H9 (cell line): ENCODE results near the gene GMPR2. TPM values are rescaled to one million over a fixed set of nuclear protein-coding genes. Genes with fewer than 3 reads are reported as not detected.
"Not testable (repeated sequence)": the region's sequence is repeated elsewhere in the genome, so short reads cannot be mapped to it uniquely, and the experiment has no call there.

ENCODE experiments used
- DNase-seq: peaks from one replicate; pipeline ENCODE4 v3.0.0-alpha.2; 2017
- H2AFZ ChIP-seq: one replicate; pipeline ENCODE4 v1.6.1; 2013; ENCODE audit warnings: mild to moderate bottlenecking, low read length, control low read depth, moderate library complexity
- H2AK5ac ChIP-seq: 2 replicates; pipeline ENCODE4 v1.6.1; 2013; ENCODE audit warnings: low read length, control low read depth, mixed read lengths; ENCODE audit not compliant: insufficient read length
- H2BK120ac ChIP-seq: one replicate; pipeline ENCODE4 v1.6.1; 2013; ENCODE audit warnings: low read depth, mild to moderate bottlenecking, low read length, control low read depth, inconsistent platforms; ENCODE audit not compliant: poor library complexity, severe bottlenecking
- H2BK12ac ChIP-seq: 2 replicates; pipeline ENCODE4 v1.6.1; 2013; ENCODE audit warnings: low read length, control low read depth, mixed read lengths, low read depth; ENCODE audit not compliant: insufficient read length
- H2BK15ac ChIP-seq: 2 replicates; pipeline ENCODE4 v1.6.1; 2013; ENCODE audit warnings: low read depth, low read length, control low read depth
- H2BK20ac ChIP-seq: one replicate; pipeline ENCODE4 v1.6.1; 2013; ENCODE audit warnings: low read depth, mild to moderate bottlenecking, low read length, control low read depth, inconsistent platforms; ENCODE audit not compliant: poor library complexity, severe bottlenecking
- H2BK5ac ChIP-seq: 2 replicates; pipeline ENCODE4 v1.6.1; 2013; ENCODE audit warnings: low read length, control low read depth, mixed read lengths; ENCODE audit not compliant: insufficient read length
- H3K14ac ChIP-seq: 2 replicates; pipeline ENCODE4 v1.6.1; 2013; ENCODE audit warnings: low read length, control low read depth; ENCODE audit not compliant: insufficient read depth
- H3K18ac ChIP-seq: 2 replicates; pipeline ENCODE4 v1.6.1; 2013; ENCODE audit warnings: low read depth, mild to moderate bottlenecking, mixed read lengths, low read length, control low read depth; ENCODE audit not compliant: insufficient read length
- H3K23ac ChIP-seq: 2 replicates; pipeline ENCODE4 v1.6.1; 2013; ENCODE audit warnings: low read length, control low read depth, mixed read lengths, low read depth; ENCODE audit not compliant: insufficient read length
- H3K23me2 ChIP-seq: 2 replicates; pipeline ENCODE4 v1.6.1; 2013; ENCODE audit warnings: low read depth, mild to moderate bottlenecking, mixed read lengths, low read length, control low read depth; ENCODE audit not compliant: insufficient read length, poor library complexity, severe bottlenecking
- H3K27ac ChIP-seq: 2 replicates; pipeline ENCODE4 v1.5.1; 2013; ENCODE audit warnings: low read length, control low read depth, mixed read lengths, low read depth; ENCODE audit not compliant: insufficient read length
- H3K27me3 ChIP-seq: 2 replicates; pipeline ENCODE4 v1.6.1; 2013; ENCODE audit warnings: low read length, control low read depth, inconsistent platforms; ENCODE audit not compliant: insufficient read depth
- H3K4ac ChIP-seq: 2 replicates; pipeline ENCODE4 v1.6.1; 2013; ENCODE audit warnings: low read depth, mild to moderate bottlenecking, control low read depth, inconsistent platforms, low read length, moderate library complexity
- H3K4me1 ChIP-seq: 2 replicates; pipeline ENCODE4 v1.6.1; 2013; ENCODE audit warnings: low read length, control low read depth, inconsistent platforms; ENCODE audit not compliant: insufficient read depth
- H3K4me2 ChIP-seq: 2 replicates; pipeline ENCODE4 v1.6.1; 2013; ENCODE audit warnings: low read length, control low read depth, mixed read lengths; ENCODE audit not compliant: insufficient read length, insufficient read depth
- H3K56ac ChIP-seq: 2 replicates; pipeline ENCODE4 v1.6.1; 2013; ENCODE audit warnings: low read depth, mild to moderate bottlenecking, mixed read lengths, low read length, control low read depth; ENCODE audit not compliant: insufficient read length
- H3K79me1 ChIP-seq: 2 replicates; pipeline ENCODE4 v1.6.1; 2013; ENCODE audit warnings: low read depth, mild to moderate bottlenecking, moderate library complexity, low read length, control low read depth, inconsistent platforms; ENCODE audit not compliant: insufficient read depth, poor library complexity, severe bottlenecking
- H3K79me2 ChIP-seq: 2 replicates; pipeline ENCODE4 v1.6.1; 2013; ENCODE audit warnings: low read length, control low read depth, inconsistent platforms; ENCODE audit not compliant: insufficient read depth
- H3K9ac ChIP-seq: 2 replicates; pipeline ENCODE4 v1.6.1; 2013; ENCODE audit warnings: low read length, control low read depth, mixed read lengths; ENCODE audit not compliant: insufficient read length; ENCODE audit errors: extremely low read depth
- H3K9me3 ChIP-seq: one replicate; pipeline ENCODE4 v1.6.1; 2013; ENCODE audit warnings: low read depth, low read length, inconsistent platforms; ENCODE audit not compliant: control insufficient read depth
- H3T11ph ChIP-seq: one replicate; pipeline ENCODE4 v1.6.1; 2013; ENCODE audit warnings: mild to moderate bottlenecking, low read length, control low read depth, inconsistent platforms
- H4K20me1 ChIP-seq: one replicate; pipeline ENCODE4 v1.6.1; 2013; ENCODE audit not compliant: control insufficient read depth, insufficient read length, insufficient read depth
- H4K5ac ChIP-seq: 2 replicates; pipeline ENCODE4 v1.6.1; 2013; ENCODE audit warnings: low read depth, mild to moderate bottlenecking, mixed read lengths, low read length, control low read depth; ENCODE audit not compliant: insufficient read length
- H4K8ac ChIP-seq: replicated peaks from 2 replicates; pipeline ENCODE4 v1.6.1; 2013; ENCODE audit warnings: low read length, control low read depth, mixed read lengths, low read depth; ENCODE audit not compliant: insufficient read length
- H4K91ac ChIP-seq: 2 replicates; pipeline ENCODE4 v1.6.1; 2013; ENCODE audit warnings: low read depth, mild to moderate bottlenecking, moderate library complexity, mixed read lengths, low read length, control low read depth; ENCODE audit not compliant: insufficient read length
- H3K27ac Mint-ChIP-seq, 3 experiments: 2 replicates in 2 of 3; 3 replicates in 1 of 3; pipeline ENCODE4 v1.8.0; 2020 to 2021; ENCODE audit warnings: mixed read lengths in 3 of 3, mild to moderate bottlenecking in 1 of 3, moderate library complexity in 1 of 3
- H3K27me3 Mint-ChIP-seq: 2 replicates; pipeline ENCODE4 v1.8.0; 2021; ENCODE audit warnings: low read depth, mild to moderate bottlenecking, moderate library complexity, mixed read lengths
- H3K36me3 Mint-ChIP-seq, 3 experiments: 2 replicates in 2 of 3; 3 replicates in 1 of 3; pipeline ENCODE4 v1.8.0; 2020 to 2021; ENCODE audit warnings: low read depth in 3 of 3, mixed read lengths in 3 of 3; ENCODE audit not compliant: insufficient read depth in 1 of 3
- H3K4me1 Mint-ChIP-seq, 2 experiments: 2 replicates each; pipeline ENCODE4 v1.8.0; 2020; ENCODE audit warnings: mixed read lengths in 2 of 2
- H3K4me3 Mint-ChIP-seq, 2 experiments: 2 replicates in 1 of 2; 3 replicates in 1 of 2; pipeline ENCODE4 v1.8.0; 2020 to 2021; ENCODE audit warnings: mild to moderate bottlenecking in 2 of 2, mixed read lengths in 2 of 2, moderate library complexity in 1 of 2
- H3K9me3 Mint-ChIP-seq, 2 experiments: 2 replicates in 1 of 2; 3 replicates in 1 of 2; pipeline ENCODE4 v1.8.0; 2020; ENCODE audit warnings: mild to moderate bottlenecking in 2 of 2, mixed read lengths in 2 of 2, moderate library complexity in 1 of 2
- CTCF ChIP-seq: fragments of 200-600 bp; sonication (generic); conservative IDR thresholded peaks from 3 replicates; pipeline ENCODE4 v1.8.0; 2021; ENCODE audit warnings: antibody characterized with exemption, mild to moderate bottlenecking
- WGBS: extraction: QIAGEN DNeasy Blood & Tissue Kit; methylation state at CpG from one replicate; pipeline ENCODE4 v1.1.7; 2013; ENCODE audit warnings: missing lambda C conversion rate, low lambda C conversion rate, mixed read lengths; ENCODE audit not compliant: insufficient read length; ENCODE audit errors: extremely low coverage; 5-methylcytosine and 5-hydroxymethylcytosine counted together
- total RNA-seq: library from RNA; stranded (reverse); gene quantifications from 2 replicates; pipeline ENCODE4 v1.2.1, GENCODE V29; 2021

The GMPR2 gene
- total RNA-seq, 1 experiment from 2014 or later, result 84.7 TPM

GRCh38 chr14:24198814-24199524 is 33.8 kb upstream of the GMPR2 start:
- Histone ChIP-seq H3K23ac (no peak overlapping the region), H3K4ac (no peak overlapping the region), H3K9me3 (peaks cover 5% of the 10 kb centered on the region), H4K8ac (no peak overlapping the region), H2BK15ac (no peak overlapping the region), H3K4me1 (peaks cover 5% of the 10 kb centered on the region; the same call in 1 of the 2 replicates), H2BK20ac (no peak overlapping the region), H3K27me3 (no peaks in the 10 kb centered on the region), H3T11ph (no peak overlapping the region), H2BK120ac (no peak overlapping the region), H3K56ac (no peak overlapping the region), H2AFZ (no peak overlapping the region), H2AK5ac (no peak overlapping the region), H4K5ac (no peak overlapping the region), H4K20me1 (no peaks in the 10 kb centered on the region), H3K27ac (no peak overlapping the region), H3K23me2 (peaks cover 8% of the 10 kb centered on the region), H2BK5ac (no peak overlapping the region), H3K18ac (no peak overlapping the region), H4K91ac (no peak overlapping the region), H2BK12ac (no peak overlapping the region), H3K4me2 (no peak overlapping the region), H3K14ac (no peak overlapping the region), H3K79me1 (no peaks in the 10 kb centered on the region), H3K9ac (no peak overlapping the region), H3K79me2 (no peaks in the 10 kb centered on the region)
- no peak for TF ChIP-seq CTCF
- Mint-ChIP-seq H3K27ac (peak overlapping the region in 2 of 3 experiments; percentile 81 to 92; a peak in 4 of 7 replicates), H3K36me3 (peaks cover 31 to 55% (median 53%) of the 10 kb centered on the region in 3 experiments), H3K9me3 (peaks cover 8 to 15% of the 10 kb centered on the region in 2 experiments), H3K27me3 (no peaks in the 10 kb centered on the region), H3K4me1 (peaks cover 42 to 51% of the 10 kb centered on the region in 2 experiments), H3K4me3 (0 out of 5 replicates have a peak overlapping the region, but pooled peaks of 1 of the 2 experiments have one; percentile 15)
- no CpG with 5 or more reads among the region's 7 CpGs for WGBS
- no peak for DNase-seq

- H2AFZ ChIP-seq, H3K56ac ChIP-seq, H4K8ac ChIP-seq, H3T11ph ChIP-seq, H3K4ac ChIP-seq, H3K14ac ChIP-seq, H4K20me1 ChIP-seq, H3K27me3 Mint-ChIP-seq, H2BK120ac ChIP-seq, H3K79me1 ChIP-seq, H2BK12ac ChIP-seq, H2BK20ac ChIP-seq, H2BK15ac ChIP-seq, H2BK5ac ChIP-seq, H3K27me3 ChIP-seq, H3K79me2 ChIP-seq, H3K23ac ChIP-seq, H3K9me3 ChIP-seq, H4K91ac ChIP-seq, H2AK5ac ChIP-seq, H3K4me1 ChIP-seq, H3K23me2 ChIP-seq, H3K9ac ChIP-seq, H4K5ac ChIP-seq, H3K18ac ChIP-seq: not testable (repeated sequence)
- WGBS, result no CpG with 5 or more reads among the region's 8 CpGs
- peak overlapping the region; percentile 94 to 98 (median 95) for H3K27ac Mint-ChIP-seq
- H3K4me1 Mint-ChIP-seq, result peaks cover 29 to 38% of the 10 kb centered on the region in 2 experiments
- H3K36me3 Mint-ChIP-seq, result peaks cover 51 to 80% (median 77%) of the 10 kb centered on the region in 3 experiments
- Histone ChIP-seq H3K4me2 (peak overlapping the region; percentile 26), H3K27ac (peak overlapping the region; percentile 89)
- H3K4me3 Mint-ChIP-seq, result peak overlapping the region; percentile 28 to 52
- peaks cover 8 to 15% of the 10 kb centered on the region in 2 experiments for H3K9me3 Mint-ChIP-seq
- DNase-seq, result peak; percentile 52
Measured at GRCh38 chr14:24202538-24202937, 30.2 kb upstream of the GMPR2 start.
